SK-N-SH (cell line): ENCODE data around the gene FHDC1. TPM values are rescaled to one million over a fixed set of nuclear protein-coding genes. Genes with fewer than 3 reads are reported as not detected.

Source experiments
- CTCF ChIA-PET: fragments of 300-600, 350-600 bp; formaldehyde crosslinking; extraction: SDS; loops from one replicate; lab custom pipeline; 2021; lab: Yijun Ruan, JAX
- POLR2A ChIA-PET: fragments of 350-600 bp; sonication (Branson Sonifier 250); formaldehyde crosslinking; extraction: SDS; loops from one replicate; lab custom pipeline; 2020; ENCODE audit warnings: antibody characterized with exemption, inconsistent platforms; lab: Yijun Ruan, JAX
- DNase-seq: peaks from one replicate; pipeline ENCODE4 v3.0.0; 2012
- H2AFZ ChIP-seq: fragments of 200-600 bp; sonication (generic); 2 replicates; pipeline ENCODE4 v1.8.1; 2016; ENCODE audit warnings: antibody characterized with exemption, mild to moderate bottlenecking, low read depth
- H3F3A ChIP-seq: fragments of 200-600 bp; sonication (generic); replicated peaks from 2 replicates; pipeline ENCODE3; 2016; ENCODE audit warnings: antibody characterized with exemption, mild to moderate bottlenecking; ENCODE audit not compliant: insufficient read depth
- H3K27ac ChIP-seq, 2 experiments: fragments of 200-500 bp in 1 of 2; fragments of 200-600 bp in 1 of 2; sonication (Bioruptor generic) in 1 of 2; sonication (generic), shearing (Covaris generic) in 1 of 2; 2 replicates each; pipeline versions ENCODE4 v1.5.1 to v1.6.1; 2014 to 2016; ENCODE audit warnings: low read depth in 2 of 2, inconsistent platforms in 1 of 2, low read length in 1 of 2, mild to moderate bottlenecking in 1 of 2, mixed read lengths in 1 of 2
- H3K27me3 ChIP-seq: fragments of 200-600 bp; sonication (generic), shearing (Covaris generic); 2 replicates; pipeline ENCODE4 v1.6.1; 2016; ENCODE audit warnings: mixed run types; ENCODE audit not compliant: insufficient read depth
- H3K36me3 ChIP-seq, 2 experiments: fragments of 200-500 bp in 1 of 2; fragments of 200-600 bp in 1 of 2; sonication (Bioruptor generic) in 1 of 2; sonication (generic) in 1 of 2; replicated peaks in 1 of 2; 2 replicates each; pipeline versions ENCODE3 to v1.5.1; 2014 to 2016; ENCODE audit warnings: low read length in 1 of 2, mild to moderate bottlenecking in 1 of 2; ENCODE audit not compliant: insufficient read depth in 2 of 2, control insufficient read depth in 1 of 2
- H3K4me1 ChIP-seq, 2 experiments: fragments of 200-500 bp in 1 of 2; fragments of 200-600 bp in 1 of 2; sonication (Bioruptor generic) in 1 of 2; sonication (generic), shearing (Covaris generic) in 1 of 2; 2 replicates each; pipeline versions ENCODE4 v1.5.1 to v1.6.1; 2014 to 2016; ENCODE audit warnings: low read depth in 1 of 2, low read length in 1 of 2, mixed run types in 1 of 2; ENCODE audit not compliant: insufficient read depth in 2 of 2, control insufficient read depth in 1 of 2
- H3K4me2 ChIP-seq: fragments of 200-600 bp; sonication (generic), shearing (Covaris generic); 2 replicates; pipeline ENCODE4 v1.6.1; 2017; ENCODE audit warnings: mixed run types
- H3K4me3 ChIP-seq, 2 experiments: fragments of 200-500 bp in 1 of 2; fragments of 200-600 bp in 1 of 2; sonication (Bioruptor generic) in 1 of 2; sonication (generic), shearing (Covaris generic) in 1 of 2; 2 replicates each; pipeline versions ENCODE4 v1.5.1 to v1.8.1; 2014 to 2016; ENCODE audit warnings: low read depth in 2 of 2, inconsistent platforms in 1 of 2, low read length in 1 of 2, mild to moderate bottlenecking in 1 of 2, mixed read lengths in 1 of 2, moderate library complexity in 1 of 2
- H3K79me2 ChIP-seq: fragments of 200-600 bp; sonication (generic); 2 replicates; pipeline ENCODE4 v1.8.1; 2017; ENCODE audit warnings: mild to moderate bottlenecking; ENCODE audit not compliant: insufficient read depth
- H3K9ac ChIP-seq: fragments of 200-600 bp; sonication (generic); 2 replicates; pipeline ENCODE4 v1.6.1; 2017; ENCODE audit warnings: mixed run types
- H3K9me2 ChIP-seq: fragments of 200-600 bp; sonication (generic); 2 replicates; pipeline ENCODE4 v1.6.1; 2017; ENCODE audit warnings: mixed run types
- H3K9me3 ChIP-seq: fragments of 200-600 bp; sonication (generic); 2 replicates; pipeline ENCODE4 v1.6.1; 2017; ENCODE audit warnings: mixed run types, mild to moderate bottlenecking, moderate library complexity
- H4K20me1 ChIP-seq: fragments of 200-600 bp; sonication (generic); 2 replicates; pipeline ENCODE4 v1.6.1; 2017; ENCODE audit warnings: mild to moderate bottlenecking, mixed run types; ENCODE audit not compliant: insufficient read depth
- CHD2 ChIP-seq: fragments of 150-350 bp; IDR thresholded peaks from 2 replicates; pipeline ENCODE4 v1.6.1; 2018; ENCODE audit warnings: low read length; ENCODE audit not compliant: partially characterized antibody
- FOXM1 ChIP-seq: IDR thresholded peaks from 2 replicates; pipeline ENCODE4 v1.4.0; 2012; ENCODE audit warnings: low read depth, mild to moderate bottlenecking
- GABPA ChIP-seq: IDR thresholded peaks from 2 replicates; pipeline ENCODE4 v1.4.0; 2012; ENCODE audit warnings: low read depth, mild to moderate bottlenecking
- JUND ChIP-seq: IDR thresholded peaks from 2 replicates; pipeline ENCODE4 v1.4.0; 2012
- MEF2A ChIP-seq: IDR thresholded peaks from 2 replicates; pipeline ENCODE4 v1.4.0; 2012; ENCODE audit warnings: low read depth, borderline replicate concordance
- NFIC ChIP-seq: IDR thresholded peaks from 2 replicates; pipeline ENCODE4 v1.4.0; 2012; ENCODE audit warnings: borderline replicate concordance
- POLR2AphosphoS5 ChIP-seq: IDR thresholded peaks from 2 replicates; pipeline ENCODE4 v1.6.1; 2012; ENCODE audit warnings: low read depth, low read length
- RCOR1 ChIP-seq: fragments of 150-350 bp; IDR thresholded peaks from 2 replicates; pipeline ENCODE4 v1.6.1; 2017; ENCODE audit warnings: antibody characterized with exemption, low read length
- RXRA ChIP-seq: IDR thresholded peaks from 2 replicates; pipeline ENCODE4 v1.4.0; 2012; ENCODE audit warnings: low read depth, mild to moderate bottlenecking, borderline replicate concordance
- SIN3A ChIP-seq: IDR thresholded peaks from 2 replicates; pipeline ENCODE4 v1.6.1; 2012; ENCODE audit warnings: low read depth, mild to moderate bottlenecking, low read length, moderate library complexity, borderline replicate concordance
- TEAD4 ChIP-seq: IDR thresholded peaks from 2 replicates; pipeline ENCODE4 v1.4.0; 2012; ENCODE audit warnings: mild to moderate bottlenecking, borderline replicate concordance; ENCODE audit not compliant: insufficient read depth
- YY1 ChIP-seq: IDR thresholded peaks from 2 replicates; pipeline ENCODE4 v1.4.0; 2012; ENCODE audit warnings: low read depth, mild to moderate bottlenecking
- WGBS: methylation state at CpG from one replicate; pipeline ENCODE4 v1.1.6; 2017; ENCODE audit warnings: low lambda C conversion rate; 5-methylcytosine and 5-hydroxymethylcytosine counted together
- polyA plus RNA-seq, 3 experiments: library from polyadenylated mRNA; depleted of rRNA; stranded (reverse); fragments of >200 nt; gene quantifications; 2 replicates each; pipeline ENCODE4 v1.2.3, GENCODE V29; 2012
- TF ChIP-seq, protein P1 (sequence below): IDR thresholded peaks from 2 replicates; pipeline ENCODE4 v1.4.0; 2012; ENCODE audit warnings: low read depth, borderline replicate concordance
- TF ChIP-seq, protein P2 (sequence below): fragments of 200-600 bp; sonication (generic); IDR thresholded peaks from 2 replicates; pipeline ENCODE4 v1.6.1; 2017; ENCODE audit warnings: antibody characterized with exemption, mild to moderate bottlenecking, moderate library complexity
- TF ChIP-seq, protein P3 (sequence below): IDR thresholded peaks from 2 replicates; pipeline ENCODE4 v1.4.0; 2012; ENCODE audit warnings: low read depth
- TF ChIP-seq, protein P4 (sequence below): IDR thresholded peaks from 2 replicates; pipeline ENCODE4; 2012
- TF ChIP-seq, protein P5 (sequence below): fragments of 150-350 bp; IDR thresholded peaks from 2 replicates; pipeline ENCODE4 v1.6.1; 2016; ENCODE audit warnings: mild to moderate bottlenecking, low read depth, low read length

FHDC1 gene
- polyA plus RNA-seq, 1 of the 3 experiments (the other 2 are of a cell fraction): 0.02 TPM

DNA sequence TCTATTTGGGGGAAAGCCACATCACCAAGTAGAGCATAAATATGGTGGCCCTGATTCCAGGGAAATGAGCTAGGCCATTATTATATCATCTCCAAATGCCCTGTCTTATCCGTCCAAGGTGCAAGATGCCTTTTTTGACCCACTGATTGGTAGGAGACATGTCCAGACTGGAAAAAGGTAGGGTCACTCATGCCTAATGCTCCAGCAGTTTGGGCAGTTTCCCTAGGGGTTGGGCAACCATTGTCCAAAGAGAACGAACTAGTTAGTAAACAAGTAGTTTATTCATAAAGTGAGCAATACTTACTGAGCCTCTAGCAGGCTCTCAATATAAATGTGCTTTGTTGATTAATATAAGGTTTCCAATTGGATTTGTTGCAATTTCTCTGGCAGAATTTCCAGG is 6.2 kb downstream of the FHDC1 start:
- DNase-seq: no peak
- Histone ChIP-seq H3K4me2 (no peak overlapping the region), H3K36me3 (no peaks in the 10 kb centered on the region), H3K79me2 (no peaks in the 10 kb centered on the region), H3K9me3 (no peaks in the 10 kb centered on the region), H3K9ac (no peak overlapping the region), H3K4me1 (no peaks in the 10 kb centered on the region; a peak in 2 of 4 replicates), H3F3A (no peaks in the 10 kb centered on the region), H3K9me2 (no peaks in the 10 kb centered on the region), H3K27ac (no peak overlapping the region), H4K20me1 (no peaks in the 10 kb centered on the region), H3K27me3 (peaks cover 17% of the 10 kb centered on the region), H3K4me3 (no peak overlapping the region), H2AFZ (no peak overlapping the region)
- CTCF ChIA-PET: no interaction called here
- WGBS: 85% methylated on average over 2 of the region's 2 CpGs
- TF ChIP-seq, protein P1, sequence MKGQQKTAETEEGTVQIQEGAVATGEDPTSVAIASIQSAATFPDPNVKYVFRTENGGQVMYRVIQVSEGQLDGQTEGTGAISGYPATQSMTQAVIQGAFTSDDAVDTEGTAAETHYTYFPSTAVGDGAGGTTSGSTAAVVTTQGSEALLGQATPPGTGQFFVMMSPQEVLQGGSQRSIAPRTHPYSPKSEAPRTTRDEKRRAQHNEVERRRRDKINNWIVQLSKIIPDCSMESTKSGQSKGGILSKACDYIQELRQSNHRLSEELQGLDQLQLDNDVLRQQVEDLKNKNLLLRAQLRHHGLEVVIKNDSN: no peak
- TF ChIP-seq, protein P2, sequence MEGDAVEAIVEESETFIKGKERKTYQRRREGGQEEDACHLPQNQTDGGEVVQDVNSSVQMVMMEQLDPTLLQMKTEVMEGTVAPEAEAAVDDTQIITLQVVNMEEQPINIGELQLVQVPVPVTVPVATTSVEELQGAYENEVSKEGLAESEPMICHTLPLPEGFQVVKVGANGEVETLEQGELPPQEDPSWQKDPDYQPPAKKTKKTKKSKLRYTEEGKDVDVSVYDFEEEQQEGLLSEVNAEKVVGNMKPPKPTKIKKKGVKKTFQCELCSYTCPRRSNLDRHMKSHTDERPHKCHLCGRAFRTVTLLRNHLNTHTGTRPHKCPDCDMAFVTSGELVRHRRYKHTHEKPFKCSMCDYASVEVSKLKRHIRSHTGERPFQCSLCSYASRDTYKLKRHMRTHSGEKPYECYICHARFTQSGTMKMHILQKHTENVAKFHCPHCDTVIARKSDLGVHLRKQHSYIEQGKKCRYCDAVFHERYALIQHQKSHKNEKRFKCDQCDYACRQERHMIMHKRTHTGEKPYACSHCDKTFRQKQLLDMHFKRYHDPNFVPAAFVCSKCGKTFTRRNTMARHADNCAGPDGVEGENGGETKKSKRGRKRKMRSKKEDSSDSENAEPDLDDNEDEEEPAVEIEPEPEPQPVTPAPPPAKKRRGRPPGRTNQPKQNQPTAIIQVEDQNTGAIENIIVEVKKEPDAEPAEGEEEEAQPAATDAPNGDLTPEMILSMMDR: no peak
- TF ChIP-seq CHD2: no peak
- TF ChIP-seq RXRA: no peak
- no peak for TF ChIP-seq YY1
- TF ChIP-seq FOXM1: no peak
- TF ChIP-seq RCOR1: no peak
- TF ChIP-seq JUND: no peak
- TF ChIP-seq TEAD4: no peak
- TF ChIP-seq, protein P3, sequence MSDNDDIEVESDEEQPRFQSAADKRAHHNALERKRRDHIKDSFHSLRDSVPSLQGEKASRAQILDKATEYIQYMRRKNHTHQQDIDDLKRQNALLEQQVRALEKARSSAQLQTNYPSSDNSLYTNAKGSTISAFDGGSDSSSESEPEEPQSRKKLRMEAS: no peak
- no peak for TF ChIP-seq SIN3A
- TF ChIP-seq MEF2A: no peak
- no peak for TF ChIP-seq POLR2AphosphoS5
- TF ChIP-seq, protein P4, sequence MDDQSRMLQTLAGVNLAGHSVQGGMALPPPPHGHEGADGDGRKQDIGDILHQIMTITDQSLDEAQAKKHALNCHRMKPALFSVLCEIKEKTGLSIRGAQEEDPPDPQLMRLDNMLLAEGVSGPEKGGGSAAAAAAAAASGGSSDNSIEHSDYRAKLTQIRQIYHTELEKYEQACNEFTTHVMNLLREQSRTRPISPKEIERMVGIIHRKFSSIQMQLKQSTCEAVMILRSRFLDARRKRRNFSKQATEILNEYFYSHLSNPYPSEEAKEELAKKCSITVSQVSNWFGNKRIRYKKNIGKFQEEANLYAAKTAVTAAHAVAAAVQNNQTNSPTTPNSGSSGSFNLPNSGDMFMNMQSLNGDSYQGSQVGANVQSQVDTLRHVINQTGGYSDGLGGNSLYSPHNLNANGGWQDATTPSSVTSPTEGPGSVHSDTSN: no peak
- TF ChIP-seq, protein P5, sequence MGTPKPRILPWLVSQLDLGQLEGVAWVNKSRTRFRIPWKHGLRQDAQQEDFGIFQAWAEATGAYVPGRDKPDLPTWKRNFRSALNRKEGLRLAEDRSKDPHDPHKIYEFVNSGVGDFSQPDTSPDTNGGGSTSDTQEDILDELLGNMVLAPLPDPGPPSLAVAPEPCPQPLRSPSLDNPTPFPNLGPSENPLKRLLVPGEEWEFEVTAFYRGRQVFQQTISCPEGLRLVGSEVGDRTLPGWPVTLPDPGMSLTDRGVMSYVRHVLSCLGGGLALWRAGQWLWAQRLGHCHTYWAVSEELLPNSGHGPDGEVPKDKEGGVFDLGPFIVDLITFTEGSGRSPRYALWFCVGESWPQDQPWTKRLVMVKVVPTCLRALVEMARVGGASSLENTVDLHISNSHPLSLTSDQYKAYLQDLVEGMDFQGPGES: no peak
- no peak for TF ChIP-seq NFIC
- TF ChIP-seq GABPA: no peak
- POLR2A ChIA-PET: no interaction called here
